Activated CD4-positive, alpha-beta T cell treated with anti-CD3 and anti-CD28 coated beads, Interleukin-2, amount 10 ng/mL, durations not matched to agents 7 days and 5 days (primary cell): ENCODE measurements around the gene AUTS2. TPM values are rescaled to one million over a fixed set of nuclear protein-coding genes. Genes with fewer than 3 reads are reported as not detected.

ENCODE experiments used
- CTCF ChIA-PET: fragments of 350-600 bp; sonication (Branson Sonifier 250); formaldehyde crosslinking; loops from one replicate; lab custom pipeline; 2021; ENCODE audit warnings: antibody characterized with exemption; lab: Charles Lee
- POLR2A ChIA-PET: fragments of 350-600 bp; sonication (Branson Sonifier 250); formaldehyde crosslinking; loops from one replicate; lab custom pipeline; 2021; ENCODE audit warnings: antibody characterized with exemption; lab: Charles Lee
- DNase-seq: peaks from one replicate; pipeline ENCODE4 v3.0.0-alpha.2; 2020
- H3K27ac Mint-ChIP-seq: one replicate; pipeline ENCODE4 v1.8.0; 2021; ENCODE audit warnings: mild to moderate bottlenecking, moderate library complexity, mixed read lengths
- H3K27me3 Mint-ChIP-seq: one replicate; pipeline ENCODE4 v1.8.0; 2021; ENCODE audit warnings: mixed read lengths
- H3K36me3 Mint-ChIP-seq: one replicate; pipeline ENCODE4 v1.8.0; 2021; ENCODE audit warnings: low read depth, mixed read lengths
- H3K4me1 Mint-ChIP-seq: one replicate; pipeline ENCODE4 v1.8.0; 2021; ENCODE audit warnings: mixed read lengths
- H3K4me3 Mint-ChIP-seq: one replicate; pipeline ENCODE4 v1.8.0; 2021; ENCODE audit warnings: mild to moderate bottlenecking, moderate library complexity, mixed read lengths
- H3K9me3 Mint-ChIP-seq: one replicate; pipeline ENCODE4 v1.8.0; 2021; ENCODE audit warnings: mixed read lengths
- total RNA-seq, 2 experiments: library from RNA; stranded (reverse); gene quantifications; one replicate each; pipeline ENCODE4 v1.2.3, GENCODE V29; 2021

AUTS2 gene
- total RNA-seq, 2 experiments from 2014 or later = 13.9 to 18.9 TPM

DNA sequence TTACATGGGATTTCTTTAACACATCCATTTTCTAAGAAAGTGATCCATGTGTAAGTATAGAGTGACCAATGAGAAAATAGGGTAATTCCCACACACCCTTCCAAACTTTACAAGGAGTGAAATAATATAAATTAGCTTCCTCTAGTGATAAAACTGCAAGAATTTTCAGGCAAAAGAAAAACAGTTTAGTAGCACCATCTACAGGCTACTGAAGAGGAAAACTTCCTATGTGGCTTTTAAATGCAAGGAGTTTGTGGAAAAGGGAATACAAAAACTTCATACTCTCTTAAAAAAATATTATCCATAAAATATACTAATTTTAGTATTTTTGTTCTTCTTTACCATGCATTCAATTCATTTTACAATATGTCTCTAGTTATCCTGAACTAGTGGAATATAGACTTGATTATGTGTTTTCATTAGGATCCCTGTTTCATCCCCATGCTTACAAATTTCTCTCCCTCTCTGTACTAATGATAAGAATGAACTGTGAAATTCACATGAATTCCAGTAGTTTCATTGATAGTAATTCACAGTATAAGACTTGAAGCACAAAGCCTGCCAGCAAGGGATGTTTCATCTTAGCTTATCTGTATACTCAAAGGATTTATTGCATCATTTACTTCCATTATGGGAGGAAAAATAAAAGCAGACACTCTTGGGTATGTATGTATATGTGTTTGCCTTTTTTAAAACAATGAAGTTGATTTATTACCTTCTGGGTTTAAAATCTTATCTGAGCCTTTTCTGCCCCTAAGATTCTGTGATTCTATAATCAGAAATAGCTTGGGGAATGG is 442.9 kb downstream of the AUTS2 start:
- Mint-ChIP-seq H3K36me3 (no peaks in the 10 kb centered on the region), H3K27me3 (peaks cover 3% of the 10 kb centered on the region), H3K27ac (no peak overlapping the region), H3K9me3 (no peaks in the 10 kb centered on the region), H3K4me1 (no peaks in the 10 kb centered on the region), H3K4me3 (no peak overlapping the region)
- POLR2A ChIA-PET = no interaction called here
- CTCF ChIA-PET = no interaction called here
- no peak for DNase-seq

DNA sequence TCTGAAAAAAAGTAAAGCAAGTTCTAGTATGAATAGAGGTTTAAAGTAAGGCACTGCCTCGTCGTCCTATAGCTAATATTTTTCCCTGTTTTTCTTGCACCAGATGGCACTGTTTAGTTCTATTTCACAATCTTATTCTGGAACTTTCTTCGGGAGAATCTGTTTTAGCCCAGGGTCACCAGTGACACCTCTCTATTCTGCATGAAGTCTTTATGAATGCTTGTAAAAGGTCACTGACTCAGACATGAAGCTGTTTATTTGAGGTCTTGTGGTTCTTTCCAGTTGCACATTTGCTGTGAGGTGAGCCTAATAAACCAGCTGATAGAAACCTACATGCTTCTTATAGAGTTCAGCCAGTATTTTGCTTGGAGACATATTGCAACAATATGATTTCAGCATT is 444.3 kb downstream of the AUTS2 start:
- no peaks in the 10 kb centered on the region for H3K4me1 Mint-ChIP-seq
- H3K9me3 Mint-ChIP-seq = no peaks in the 10 kb centered on the region
- no peak overlapping the region for H3K27ac Mint-ChIP-seq
- H3K4me3 Mint-ChIP-seq = no peak overlapping the region
- POLR2A ChIA-PET = no interaction called here
- no peaks in the 10 kb centered on the region for H3K36me3 Mint-ChIP-seq
- H3K27me3 Mint-ChIP-seq = peaks cover 3% of the 10 kb centered on the region
- DNase-seq = no peak
- CTCF ChIA-PET = no interaction called here

DNA sequence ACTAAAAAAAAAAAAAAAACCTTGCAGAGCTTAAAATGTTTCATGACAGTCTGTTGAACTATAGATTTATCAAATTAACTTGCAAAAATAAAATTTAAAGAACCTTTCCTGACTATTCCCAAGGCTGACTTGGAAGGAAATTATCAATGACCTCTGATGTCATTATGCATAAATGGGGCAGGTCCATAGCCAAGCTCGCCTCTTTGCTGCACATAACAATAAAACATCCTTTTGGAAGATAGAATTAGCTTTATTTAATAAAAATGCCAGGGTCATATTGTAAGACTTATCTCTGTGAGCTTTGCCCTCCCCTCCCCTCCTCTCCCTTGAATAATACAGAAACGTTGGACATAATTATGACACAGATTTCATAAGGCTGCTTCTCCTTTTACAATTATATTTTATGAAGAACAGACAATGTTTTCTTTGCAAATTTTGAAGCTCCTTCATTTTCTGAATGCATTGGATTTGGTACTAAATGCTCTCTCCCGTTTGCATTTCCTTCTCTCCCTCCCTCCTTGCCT is 444.8 kb downstream of the AUTS2 start:
- H3K4me3 Mint-ChIP-seq = no peak overlapping the region
- H3K36me3 Mint-ChIP-seq = no peaks in the 10 kb centered on the region
- no peak for DNase-seq
- H3K4me1 Mint-ChIP-seq = no peaks in the 10 kb centered on the region
- H3K27ac Mint-ChIP-seq = no peak overlapping the region
- peaks cover 3% of the 10 kb centered on the region for H3K27me3 Mint-ChIP-seq
- ChIA-PET POLR2A (no interaction called here), CTCF (interaction anchor here (0.6 kb wide), 1 partner anchor 426 kb away, joined by 3 read pairs; no protein-coding TSS in a partner anchor)
- H3K9me3 Mint-ChIP-seq = no peaks in the 10 kb centered on the region

DNA sequence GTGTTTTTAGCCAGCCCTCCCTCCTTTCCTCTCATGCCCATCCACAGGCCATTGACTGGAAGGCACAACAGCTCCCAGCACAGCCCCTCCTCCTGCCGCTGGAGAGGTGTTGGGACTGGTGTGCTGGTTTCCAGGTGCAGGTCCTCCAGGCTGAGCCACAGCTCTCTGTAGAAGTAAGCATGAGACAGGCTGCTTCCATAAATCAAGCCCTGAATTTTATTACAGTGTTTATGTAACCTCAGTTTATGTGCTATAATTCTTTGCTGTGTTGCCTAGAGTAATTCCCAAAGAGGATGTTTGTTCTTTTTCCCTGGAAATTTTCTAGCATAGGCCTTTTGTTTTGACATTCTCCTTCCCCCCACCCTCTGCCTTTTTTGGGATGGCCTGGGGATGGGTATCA is 445.8 kb downstream of the AUTS2 start:
- peaks cover 3% of the 10 kb centered on the region for H3K27me3 Mint-ChIP-seq
- H3K27ac Mint-ChIP-seq = no peak overlapping the region
- H3K9me3 Mint-ChIP-seq = no peaks in the 10 kb centered on the region
- no peak overlapping the region for H3K4me3 Mint-ChIP-seq
- POLR2A ChIA-PET = no interaction called here
- DNase-seq = no peak
- H3K36me3 Mint-ChIP-seq = no peaks in the 10 kb centered on the region
- H3K4me1 Mint-ChIP-seq = no peaks in the 10 kb centered on the region
- CTCF ChIA-PET = interaction anchor here (0.5 kb wide), 1 partner anchor 71 kb away, joined by 3 read pairs; no protein-coding TSS in a partner anchor

DNA sequence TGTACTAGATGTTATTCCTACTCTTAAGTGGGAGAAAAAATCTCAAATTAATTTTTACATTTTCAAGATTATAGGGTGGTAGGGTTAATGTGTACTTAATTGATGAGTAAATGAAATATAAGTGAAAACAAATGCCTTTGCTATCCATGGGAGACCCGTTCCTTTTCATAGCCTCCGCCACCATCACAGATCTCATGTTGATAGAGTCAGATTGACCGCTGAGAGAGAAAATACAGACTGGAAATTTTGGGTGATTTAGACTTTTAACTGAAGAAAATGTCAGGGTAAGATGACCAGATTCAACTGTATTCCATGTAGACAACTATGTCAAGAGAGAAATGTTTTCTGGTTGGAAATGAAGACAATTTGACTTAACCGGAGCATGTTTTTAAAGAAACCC is 446.2 kb downstream of the AUTS2 start:
- no peaks in the 10 kb centered on the region for H3K4me1 Mint-ChIP-seq
- DNase-seq = no peak
- H3K27me3 Mint-ChIP-seq = peaks cover 3% of the 10 kb centered on the region
- no peaks in the 10 kb centered on the region for H3K36me3 Mint-ChIP-seq
- ChIA-PET CTCF (no interaction called here), POLR2A (no interaction called here)
- no peaks in the 10 kb centered on the region for H3K9me3 Mint-ChIP-seq
- H3K4me3 Mint-ChIP-seq = no peak overlapping the region
- H3K27ac Mint-ChIP-seq = no peak overlapping the region

DNA sequence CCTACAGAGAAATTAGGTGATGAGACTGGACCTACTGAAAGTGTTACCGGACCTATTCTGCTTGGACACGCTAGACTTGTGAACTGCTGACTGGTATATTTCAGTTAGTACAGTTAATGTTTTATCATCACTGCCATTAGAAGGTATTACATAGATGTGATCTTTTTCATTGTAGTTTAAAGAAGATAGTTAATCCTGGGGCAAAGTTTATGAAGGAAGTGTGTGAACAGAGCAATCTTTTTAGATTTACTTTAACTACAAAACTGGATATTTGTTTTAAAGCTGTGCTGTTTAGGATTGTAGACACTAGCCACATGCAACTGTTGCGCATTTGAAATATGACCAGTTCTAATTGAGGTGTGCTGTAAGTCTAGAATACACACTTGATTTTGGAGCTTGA is 446.7 kb downstream of the AUTS2 start:
- H3K4me3 Mint-ChIP-seq = no peak overlapping the region
- POLR2A ChIA-PET = no interaction called here
- CTCF ChIA-PET = no interaction called here
- no peaks in the 10 kb centered on the region for H3K9me3 Mint-ChIP-seq
- H3K4me1 Mint-ChIP-seq = no peaks in the 10 kb centered on the region
- DNase-seq = no peak
- no peak overlapping the region for H3K27ac Mint-ChIP-seq
- peaks cover 3% of the 10 kb centered on the region for H3K27me3 Mint-ChIP-seq
- no peaks in the 10 kb centered on the region for H3K36me3 Mint-ChIP-seq

DNA sequence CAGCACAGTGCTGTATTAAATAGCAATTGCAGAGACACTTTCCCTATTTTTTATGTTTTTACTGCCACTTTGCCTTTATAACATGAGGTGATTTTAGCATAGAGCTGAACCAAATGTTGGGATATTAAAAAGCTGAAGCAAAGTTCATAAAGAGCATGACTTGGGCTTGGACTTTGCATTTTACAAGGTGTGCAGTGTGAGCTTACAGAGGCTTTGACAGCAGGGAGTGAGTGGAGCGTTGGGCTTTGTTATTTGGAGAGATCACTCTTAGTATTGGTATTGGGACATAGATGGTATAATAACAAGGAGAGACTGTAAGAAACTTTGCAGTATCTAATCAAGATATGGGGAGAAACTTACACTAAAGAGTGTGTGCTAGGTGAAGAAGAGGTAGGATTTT is 449.1 kb downstream of the AUTS2 start:
- POLR2A ChIA-PET = no interaction called here
- Mint-ChIP-seq H3K9me3 (no peaks in the 10 kb centered on the region), H3K4me1 (no peaks in the 10 kb centered on the region), H3K36me3 (no peaks in the 10 kb centered on the region), H3K27me3 (peaks cover 3% of the 10 kb centered on the region), H3K27ac (no peak overlapping the region), H3K4me3 (no peak overlapping the region)
- no peak for DNase-seq
- CTCF ChIA-PET = no interaction called here

DNA sequence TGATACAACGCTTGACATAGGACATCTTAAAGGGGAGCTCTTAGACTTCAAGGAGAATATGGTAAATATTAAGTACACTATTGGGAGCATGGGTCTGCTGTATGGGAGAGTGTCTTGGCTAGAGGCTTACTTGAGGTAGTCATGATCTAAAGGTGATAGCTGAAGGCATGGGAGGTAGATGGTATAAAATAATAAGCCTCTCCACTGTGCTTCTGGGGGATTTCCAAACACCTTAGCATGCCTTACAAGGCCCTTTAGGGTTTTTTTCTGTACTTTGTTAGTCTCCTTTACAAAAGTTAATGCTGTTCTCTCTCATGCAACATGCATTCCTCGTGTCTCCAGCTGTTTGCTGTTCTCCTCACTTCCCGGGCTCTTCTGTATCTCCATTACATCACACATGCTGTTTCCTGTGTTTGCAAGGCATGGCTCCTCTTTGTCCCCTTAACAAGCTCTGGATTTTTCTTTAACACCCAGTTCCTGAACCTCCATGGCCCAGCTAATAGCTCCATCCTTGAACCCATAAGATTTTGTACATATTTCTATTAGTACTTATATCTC is 449.7 kb downstream of the AUTS2 start:
- CTCF ChIA-PET = no interaction called here
- Mint-ChIP-seq H3K27ac (no peak overlapping the region), H3K36me3 (no peaks in the 10 kb centered on the region)

DNA sequence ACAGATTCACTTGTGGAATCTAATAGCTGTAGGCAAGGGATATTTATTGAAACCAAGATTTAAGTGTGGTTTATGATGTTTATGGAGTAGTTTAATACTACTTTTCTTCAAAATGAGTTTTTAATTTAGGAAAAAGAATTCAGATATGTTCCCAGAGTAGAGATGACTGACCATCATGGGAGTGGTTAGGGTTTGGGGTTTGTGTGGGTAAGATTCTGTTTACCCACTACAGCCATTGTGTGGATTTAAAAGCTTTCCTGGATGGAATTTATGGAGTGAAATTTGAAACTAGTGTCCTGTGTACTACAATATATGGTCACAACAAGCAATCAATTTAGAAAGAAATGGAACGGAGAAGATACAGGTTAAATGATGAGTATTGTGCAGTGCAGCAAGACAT is 453.5 kb downstream of the AUTS2 start:
- ChIA-PET CTCF (interaction anchor here (1.3 kb wide), 1 partner anchor 62 kb away, joined by 3 read pairs; no protein-coding TSS in a partner anchor), POLR2A (no interaction called here)
- Mint-ChIP-seq H3K36me3 (no peaks in the 10 kb centered on the region), H3K4me3 (no peak overlapping the region), H3K9me3 (no peaks in the 10 kb centered on the region), H3K4me1 (no peaks in the 10 kb centered on the region), H3K27me3 (no peaks in the 10 kb centered on the region), H3K27ac (no peak overlapping the region)
- DNase-seq = no peak

More for the DNA sequence above, 449.7 kb downstream of the AUTS2 start:
- no peak for DNase-seq
- H3K4me1 Mint-ChIP-seq = no peaks in the 10 kb centered on the region
- H3K4me3 Mint-ChIP-seq = no peak overlapping the region
- no peaks in the 10 kb centered on the region for H3K9me3 Mint-ChIP-seq
- POLR2A ChIA-PET = no interaction called here
- H3K27me3 Mint-ChIP-seq = peaks cover 3% of the 10 kb centered on the region

DNA sequence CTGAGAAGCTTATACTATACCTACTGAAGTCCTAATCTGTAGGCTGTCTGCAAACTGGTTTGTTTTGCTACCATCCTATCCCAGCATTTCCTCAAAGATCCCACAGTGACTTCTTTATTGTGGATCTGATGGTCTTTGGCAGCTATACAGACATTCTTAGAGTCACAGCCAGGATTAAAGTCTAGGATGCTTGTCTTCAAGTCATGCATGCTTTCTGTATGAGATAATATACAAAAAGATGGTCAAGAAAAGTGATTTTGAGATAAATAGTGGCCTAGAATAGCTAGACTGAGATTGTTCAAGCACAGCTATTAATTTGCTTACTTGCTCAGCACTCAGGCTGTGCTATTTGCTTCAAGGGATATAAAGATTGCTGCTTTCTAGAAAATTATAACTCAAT is 454.4 kb downstream of the AUTS2 start:
- Mint-ChIP-seq H3K4me3 (no peak overlapping the region), H3K27me3 (no peaks in the 10 kb centered on the region), H3K9me3 (no peaks in the 10 kb centered on the region), H3K27ac (no peak overlapping the region), H3K36me3 (no peaks in the 10 kb centered on the region), H3K4me1 (no peaks in the 10 kb centered on the region)
- DNase-seq = no peak
- ChIA-PET POLR2A (no interaction called here), CTCF (no interaction called here)

DNA sequence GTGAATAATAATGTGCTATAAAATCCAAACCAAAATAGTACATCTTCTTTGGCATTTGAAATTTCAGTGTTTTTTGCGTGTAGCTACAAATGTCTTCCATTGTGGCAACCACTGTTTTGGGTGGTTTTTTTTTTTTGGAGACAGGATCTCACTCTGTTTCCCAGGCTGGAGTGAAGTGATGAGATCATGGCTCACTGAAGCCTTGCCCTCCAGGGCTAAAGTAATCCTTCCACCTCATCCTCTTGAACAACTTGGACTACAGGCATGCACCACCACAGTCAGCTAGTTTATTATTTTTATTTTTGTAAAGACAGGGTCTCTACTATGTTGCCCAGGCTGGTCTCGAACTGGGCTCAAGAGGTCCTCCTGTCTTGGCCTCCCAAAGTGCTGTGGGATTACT is 455.1 kb downstream of the AUTS2 start:
- ChIA-PET CTCF (no interaction called here), POLR2A (no interaction called here)
- DNase-seq = no peak
- H3K9me3 Mint-ChIP-seq = no peaks in the 10 kb centered on the region
- H3K27ac Mint-ChIP-seq = no peak overlapping the region
- no peak overlapping the region for H3K4me3 Mint-ChIP-seq
- H3K27me3 Mint-ChIP-seq = no peaks in the 10 kb centered on the region
- no peaks in the 10 kb centered on the region for H3K4me1 Mint-ChIP-seq
- H3K36me3 Mint-ChIP-seq = no peaks in the 10 kb centered on the region

DNA sequence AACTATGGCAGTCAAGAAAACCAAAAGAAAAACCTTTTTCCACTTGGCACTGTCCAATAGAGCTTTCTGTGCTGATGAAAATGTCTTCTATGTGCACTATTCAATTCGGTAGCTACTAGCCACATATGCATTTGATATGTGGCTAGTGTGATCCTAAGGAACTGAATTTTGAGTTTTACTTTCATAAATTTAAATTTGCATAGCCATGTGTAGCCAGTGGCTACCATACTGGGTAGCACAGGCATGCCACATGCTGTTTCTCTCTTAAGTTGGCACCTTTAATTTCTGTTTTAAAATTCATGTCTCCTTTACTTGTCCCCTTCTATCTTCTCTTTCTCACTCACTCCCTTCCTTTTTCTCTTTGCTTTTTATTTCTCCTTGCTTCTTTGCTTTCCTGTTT is 455.7 kb downstream of the AUTS2 start:
- Mint-ChIP-seq H3K36me3 (no peaks in the 10 kb centered on the region), H3K4me1 (no peaks in the 10 kb centered on the region), H3K27me3 (no peaks in the 10 kb centered on the region), H3K27ac (no peak overlapping the region), H3K9me3 (no peaks in the 10 kb centered on the region), H3K4me3 (no peak overlapping the region)
- ChIA-PET POLR2A (no interaction called here), CTCF (no interaction called here)
- DNase-seq = no peak

DNA sequence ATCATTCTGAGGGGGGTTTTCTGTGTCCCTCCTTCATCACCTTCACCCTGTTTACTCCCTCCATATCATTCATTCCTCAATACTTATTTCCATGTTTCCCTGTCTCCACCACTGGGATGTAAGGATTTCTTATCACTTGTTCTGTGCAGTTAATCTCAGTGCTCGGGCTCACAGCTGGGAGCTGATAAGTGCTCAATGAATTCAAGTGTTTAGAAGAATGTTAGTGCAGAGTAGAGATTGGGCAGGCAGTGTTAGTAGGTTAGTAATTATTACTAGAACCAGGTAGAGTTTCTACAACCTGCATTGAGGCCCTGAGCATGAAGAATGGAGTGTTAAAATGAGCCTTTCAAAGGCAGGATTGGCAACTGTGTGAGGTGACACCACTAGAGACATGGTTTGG is 458.1 kb downstream of the AUTS2 start:
- Mint-ChIP-seq H3K27ac (no peak overlapping the region), H3K4me3 (no peak overlapping the region), H3K4me1 (no peaks in the 10 kb centered on the region), H3K9me3 (no peaks in the 10 kb centered on the region), H3K27me3 (no peaks in the 10 kb centered on the region), H3K36me3 (no peaks in the 10 kb centered on the region)
- POLR2A ChIA-PET = no interaction called here
- DNase-seq = no peak
- CTCF ChIA-PET = no interaction called here
